Left colon (tissue), 2 donors: ENCODE data around the gene ACTL8. TPM values are rescaled to one million over a fixed set of nuclear protein-coding genes. Genes with fewer than 3 reads are reported as not detected.

ENCODE experiments used
- ATAC-seq: fragments of 200-7000 bp; cut with Tn5 transposase; one replicate; pipeline ENCODE4 v1.9.1; 2020; ENCODE audit warnings: mild to moderate bottlenecking, moderate library complexity
- DNase-seq, 2 donors: peaks; one replicate each; pipeline ENCODE4 v3.0.0-alpha.2; 2020
- intact Hi-C, 2 donors: fragments of 100-400 bp; cut with DNase I in 1 of 2; cut with micrococcal nuclease in 1 of 2; formaldehyde crosslinking; loops; one replicate each; pipeline versions ENCODE4 v1.11.2 to v1.14.0; 2022; cut with DNase I, micrococcal nuclease
- total RNA-seq, 2 donors: library from RNA; stranded (reverse); fragmentation: NEBNext Ultra II Directional; extraction: Animal tissue kit (Norgen Biotek cat#: 25700); gene quantifications; one replicate each; pipeline ENCODE4 v1.2.1, GENCODE V29; 2021
- donor health status: DM: no; HTN: no; CAD: no.
- donor health status: DM: yes; HTN: yes; CAD: no.

The ACTL8 gene
- total RNA-seq, 2 donors from 2014 or later: 0.21 TPM; not detected in 1

GRCh38 chr1:17828991-17829390, 73.9 kb downstream of the ACTL8 start:
- intact Hi-C loops: no loop called here
- ATAC-seq: no peak
- no peak for DNase-seq

DNA sequence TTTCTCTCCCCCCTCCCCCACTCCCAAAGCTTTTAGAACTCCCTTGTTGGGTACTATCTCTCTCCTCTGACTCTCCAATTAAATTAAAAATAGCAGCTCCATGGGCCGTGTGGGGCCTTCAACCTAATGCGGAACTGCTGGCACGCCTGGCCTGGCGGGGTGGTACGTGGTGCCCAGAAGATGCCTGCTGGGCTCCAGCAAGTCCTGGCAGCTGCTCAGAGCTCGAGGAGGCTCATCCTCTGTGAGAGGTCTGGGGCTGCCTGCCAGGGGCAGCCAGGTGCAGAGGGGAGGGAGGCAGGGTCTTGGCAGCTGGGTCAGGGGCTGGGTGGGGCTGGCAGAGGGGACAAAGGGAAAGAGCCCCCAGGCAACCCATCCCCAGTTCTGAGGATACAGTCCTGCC, 74.4 kb downstream of the ACTL8 start:
- ATAC-seq (no peak), DNase-seq (no peak)
- intact Hi-C loops: no loop called here

DNA sequence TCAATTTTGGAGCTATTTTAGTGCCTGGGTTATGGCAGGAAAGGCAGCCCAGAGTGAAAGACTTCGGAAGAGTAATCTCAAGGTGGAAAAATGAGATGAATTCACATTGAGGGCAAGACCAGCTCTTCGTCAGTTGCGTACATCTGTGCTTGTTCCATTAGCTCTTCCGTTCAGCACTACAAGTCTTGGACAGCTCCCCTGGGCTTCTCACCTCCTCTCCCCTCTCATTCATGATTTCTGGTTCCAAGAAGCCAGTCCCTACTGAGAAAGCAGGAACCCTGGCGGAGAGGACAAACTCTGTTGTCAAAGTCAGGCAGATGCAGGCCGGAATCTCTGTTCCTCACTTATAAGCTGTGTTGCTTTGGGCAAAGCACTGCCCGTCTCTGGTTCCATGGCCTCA, 76.5 kb downstream of the ACTL8 start:
- peak in 1 of 2 donors; percentile 20 for DNase-seq
- no peak for ATAC-seq
- intact Hi-C loops: no loop called here

DNA sequence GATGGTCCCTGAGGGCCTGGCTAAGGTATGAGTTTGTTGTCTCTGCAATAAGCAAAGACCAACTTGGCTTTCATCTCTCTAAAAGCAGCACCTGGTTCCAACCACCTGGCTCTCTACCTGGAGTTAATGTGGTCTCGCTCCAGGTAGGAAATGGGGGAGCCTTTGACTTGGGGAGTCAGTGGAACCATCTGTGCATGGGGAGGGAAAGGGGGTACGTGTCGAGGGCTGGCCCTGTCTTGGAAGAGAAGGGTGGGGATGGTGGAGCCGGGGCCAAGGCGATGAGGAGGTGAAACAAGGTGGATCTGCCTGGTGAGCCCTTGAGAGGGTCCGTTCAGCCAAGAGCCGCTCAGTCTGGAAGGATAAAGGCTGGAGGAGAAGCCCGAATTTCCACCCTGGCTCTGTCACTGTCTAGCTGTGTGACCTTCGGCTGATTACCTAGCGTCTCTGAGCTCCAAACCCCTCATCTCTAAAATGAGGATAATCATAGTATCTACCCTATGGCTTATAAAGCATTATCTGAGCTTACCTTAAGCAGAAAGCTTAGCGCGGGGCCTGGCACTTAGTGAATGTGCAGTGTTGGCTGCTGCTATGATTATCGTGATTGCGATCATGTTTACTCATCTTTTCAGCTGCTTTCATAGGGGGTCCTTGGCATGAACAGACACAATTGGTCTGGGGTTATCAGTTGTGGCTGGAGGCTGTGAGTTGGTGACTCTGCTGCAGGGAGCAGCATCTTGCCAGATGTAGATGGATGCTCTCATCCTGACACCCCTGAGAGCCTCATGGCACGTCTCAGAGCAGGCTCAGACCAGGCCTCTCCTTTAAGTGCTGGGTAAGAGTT, 78.7 kb downstream of the ACTL8 start:
- DNase-seq (no peak), ATAC-seq (no peak)
- intact Hi-C loops: no loop called here

DNA sequence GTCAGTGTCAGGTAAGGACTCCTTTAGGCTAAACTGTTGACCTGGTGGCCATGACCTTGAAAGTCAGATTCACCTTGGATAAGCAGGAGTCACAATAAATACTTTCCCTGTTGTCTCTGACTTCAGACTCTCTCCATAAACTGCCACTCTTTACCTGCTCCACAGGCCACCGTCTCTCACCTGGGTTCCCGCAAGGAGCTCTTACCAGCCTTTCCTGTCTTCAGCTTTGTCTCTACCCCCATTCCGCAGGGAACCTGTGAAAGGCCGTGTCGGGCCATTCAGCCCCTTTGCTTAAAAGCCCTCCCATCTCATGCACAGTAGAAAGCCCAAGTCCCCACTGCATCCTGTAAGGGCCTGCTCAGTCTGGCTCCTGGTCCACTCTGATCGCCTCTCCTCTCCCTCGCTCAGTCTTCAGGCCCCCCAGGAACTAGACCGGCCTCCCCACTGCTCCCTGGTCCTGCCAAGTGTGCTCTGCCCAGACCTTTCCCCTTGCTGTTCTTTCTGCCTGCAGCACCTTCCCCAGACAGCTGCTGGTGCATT, 79.5 kb downstream of the ACTL8 start:
- DNase-seq (no peak), ATAC-seq (no peak)
- intact Hi-C loops: no loop called here

- ATAC-seq (no peak), DNase-seq (no peak)
- intact Hi-C loops: no loop called here
Measured at GRCh38 chr1:17837233-17838030, 82.3 kb downstream of the ACTL8 start.

GRCh38 chr1:17839641-17840196, 84.6 kb downstream of the ACTL8 start:
- ATAC-seq (no peak), DNase-seq (no peak)
- intact Hi-C loops: no loop called here

GRCh38 chr1:17841944-17842343, 86.8 kb downstream of the ACTL8 start:
- intact Hi-C loops: no loop called here
- DNase-seq (no peak), ATAC-seq (no peak)

- intact Hi-C loops: no loop called here
Measured at GRCh38 chr1:17842686-17843085, 87.6 kb downstream of the ACTL8 start.

DNA sequence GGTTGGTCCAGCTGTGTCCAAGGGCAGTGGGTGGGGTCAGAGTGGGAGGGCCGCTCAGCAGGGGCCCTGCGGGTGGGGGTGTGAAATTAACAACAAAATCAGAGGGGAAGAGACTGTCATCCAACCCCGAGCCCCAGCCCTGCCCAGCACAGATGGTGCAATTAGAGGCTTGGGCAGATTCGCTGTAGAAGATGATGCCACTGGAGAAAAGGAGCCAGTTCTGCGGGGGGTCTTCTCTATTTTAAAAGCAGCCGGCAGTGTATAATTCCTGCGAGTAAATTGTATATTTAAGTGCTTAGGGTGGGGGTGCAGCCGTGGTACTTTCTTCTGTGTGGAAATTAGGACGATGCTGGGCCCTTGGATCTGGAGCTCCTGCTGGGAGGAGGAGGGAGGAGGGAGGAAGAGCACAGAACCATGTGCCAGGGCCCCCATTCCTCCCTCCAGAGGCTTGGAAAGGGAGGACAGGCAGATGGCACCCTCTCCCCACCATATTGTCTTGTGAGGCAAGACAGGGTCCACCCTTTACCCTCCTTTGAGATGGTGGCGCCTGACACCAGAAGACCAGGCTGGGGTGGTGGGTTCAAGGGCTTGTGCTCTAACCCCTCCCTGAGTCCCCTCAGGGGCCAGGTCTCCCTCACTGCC, 89.2 kb downstream of the ACTL8 start:
- no peak for ATAC-seq
- intact Hi-C loops: no loop called here
- DNase-seq: no peak

More at GRCh38 chr1:17842686-17843085, 87.6 kb downstream of the ACTL8 start:
- ATAC-seq (no peak), DNase-seq (no peak)

DNA sequence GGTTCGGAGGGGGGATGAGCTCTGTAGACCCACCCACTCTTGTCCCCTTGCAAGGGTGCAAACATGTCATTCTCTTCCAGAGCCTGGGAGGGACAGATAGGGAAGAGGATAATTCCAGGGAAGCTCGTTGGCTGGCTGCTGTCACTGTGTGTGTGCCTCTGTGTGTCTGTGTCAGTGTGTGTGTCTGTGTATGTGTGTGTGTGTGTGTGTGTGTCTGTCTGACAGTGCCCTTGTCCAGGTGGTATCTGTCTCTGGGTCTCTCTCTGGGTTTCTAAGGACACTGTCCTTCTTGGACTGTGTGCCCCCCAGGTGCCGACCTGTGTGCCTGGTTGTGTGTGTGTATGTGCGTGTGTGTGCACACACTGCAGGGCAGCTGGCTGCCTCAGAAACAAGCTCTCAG, 90.5 kb downstream of the ACTL8 start:
- no peak for ATAC-seq
- intact Hi-C loops: no loop called here
- DNase-seq: no peak

- intact Hi-C loops: no loop called here
- DNase-seq (no peak), ATAC-seq (no peak)
Measured at GRCh38 chr1:17846341-17846740, 91.2 kb downstream of the ACTL8 start.

GRCh38 chr1:17847111-17847510, 92.0 kb downstream of the ACTL8 start:
- DNase-seq: no peak
- ATAC-seq: no peak
- intact Hi-C loops: no loop called here

GRCh38 chr1:17849216-17849615, 94.1 kb downstream of the ACTL8 start:
- no peak for DNase-seq
- intact Hi-C loops: no loop called here
- no peak for ATAC-seq

GRCh38 chr1:17851056-17851455, 95.9 kb downstream of the ACTL8 start:
- no peak for DNase-seq

GRCh38 chr1:17852383-17852782, 97.2 kb downstream of the ACTL8 start:
- intact Hi-C loops: no loop called here
- no peak for ATAC-seq

More at GRCh38 chr1:17851056-17851455, 95.9 kb downstream of the ACTL8 start:
- no peak for ATAC-seq
- intact Hi-C loops: no loop called here

DNA sequence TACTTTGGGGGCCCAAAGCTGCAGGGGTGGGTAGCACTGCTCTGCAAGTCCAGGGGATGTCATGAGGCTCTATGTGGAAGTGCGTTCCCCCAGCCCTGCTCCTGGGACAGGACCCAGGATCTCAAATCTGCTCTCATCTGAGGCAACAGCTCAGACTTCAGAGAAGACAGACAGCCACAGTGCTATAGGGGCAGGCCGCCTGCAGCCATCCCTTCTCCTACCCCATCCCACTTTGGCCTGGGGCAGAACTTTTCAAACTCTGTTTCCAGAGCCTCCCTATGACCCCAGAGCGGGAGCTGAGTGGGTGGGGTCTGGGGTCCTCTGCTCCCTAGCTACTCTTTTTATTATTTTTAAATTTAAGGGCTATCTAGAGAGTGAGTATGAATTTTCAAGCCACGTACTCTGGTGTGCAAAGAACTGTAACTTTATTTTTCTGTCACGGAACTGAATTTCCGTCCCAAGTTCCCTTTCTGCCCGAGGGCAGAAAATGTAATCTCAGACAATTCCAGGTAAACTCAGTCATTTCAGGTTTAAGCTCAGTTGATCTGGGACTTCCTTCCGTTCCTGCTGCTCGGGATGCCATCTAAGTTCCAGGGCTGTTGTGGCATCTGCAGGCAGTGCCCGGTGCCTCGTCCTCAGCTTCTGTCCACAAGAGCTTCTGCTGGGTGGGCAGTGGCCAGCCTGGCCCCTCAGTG, 98.3 kb downstream of the ACTL8 start:
- intact Hi-C loops: no loop called here
- no peak for DNase-seq
- ATAC-seq: no peak

More at GRCh38 chr1:17852383-17852782, 97.2 kb downstream of the ACTL8 start:
- DNase-seq: no peak

GRCh38 chr1:17856496-17857108, 101.5 kb downstream of the ACTL8 start:
- ATAC-seq (no peak), DNase-seq (no peak)
- intact Hi-C loops: no loop called here
